Activated T-cell treated with anti-CD3 and anti-CD28 coated beads, Interleukin-2, amount 50 U/mL, for 48 hours (primary cell): ENCODE data around the gene COL13A1.

ENCODE experiments used
- DNase-seq, 2 experiments: peaks; one replicate each; pipeline ENCODE4 v3.0.0-alpha.2; 2020

The COL13A1 gene

GRCh38 chr10:69801434-69802315 lies at the start of gene COL13A1:
Gene COL13A1, plus strand, starts transcription at chr10:69801906. Its CDS starts 518 bp downstream, at chr10:69802424.
- peak; percentile 22 to 23 for DNase-seq

- DNase-seq: no peak
These were observed 49.2 kb upstream of the COL13A1 start for GRCh38 chr10:69752479-69752878.

GRCh38 chr10:69756279-69756678 lies 45.4 kb upstream of the COL13A1 start:
- no peak for DNase-seq

- DNase-seq: no peak
These were observed 44.5 kb upstream of the COL13A1 start for GRCh38 chr10:69757206-69757552.

- DNase-seq: no peak
These were observed 44.0 kb upstream of the COL13A1 start for GRCh38 chr10:69757553-69758309.

GRCh38 chr10:69758310-69758728 lies 43.4 kb upstream of the COL13A1 start:
- DNase-seq: no peak

- DNase-seq: no peak
These were observed 42.1 kb upstream of the COL13A1 start for GRCh38 chr10:69759641-69760040.

- DNase-seq: no peak
These were observed 41.6 kb upstream of the COL13A1 start for GRCh38 chr10:69760072-69760471.

GRCh38 chr10:69761320-69761719 lies 40.4 kb upstream of the COL13A1 start:
- no peak for DNase-seq

GRCh38 chr10:69766161-69766910 lies 35.4 kb upstream of the COL13A1 start:
- DNase-seq: no peak

- DNase-seq: no peak
These were observed 33.9 kb upstream of the COL13A1 start for GRCh38 chr10:69767793-69768192.

GRCh38 chr10:69768386-69768785 lies 33.3 kb upstream of the COL13A1 start:
- DNase-seq: no peak

- DNase-seq: no peak
These were observed 32.2 kb upstream of the COL13A1 start for GRCh38 chr10:69769395-69769992.

- no peak for DNase-seq
These were observed 28.6 kb upstream of the COL13A1 start for GRCh38 chr10:69772933-69773704.

- DNase-seq: no peak
These were observed 27.1 kb upstream of the COL13A1 start for GRCh38 chr10:69774596-69774995.

GRCh38 chr10:69780077-69780476 lies 21.6 kb upstream of the COL13A1 start:
- DNase-seq: no peak

GRCh38 chr10:69781576-69781975 lies 20.1 kb upstream of the COL13A1 start:
- DNase-seq: no peak

- DNase-seq: no peak
These were observed 18.2 kb upstream of the COL13A1 start for GRCh38 chr10:69783515-69783914.

- DNase-seq: no peak
These were observed 14.9 kb upstream of the COL13A1 start for GRCh38 chr10:69786791-69787190.

GRCh38 chr10:69787681-69788080 lies 14.0 kb upstream of the COL13A1 start:
- DNase-seq: no peak

GRCh38 chr10:69789164-69789576 lies 12.5 kb upstream of the COL13A1 start:
- no peak for DNase-seq

GRCh38 chr10:69791812-69792211 lies 9.9 kb upstream of the COL13A1 start:
- no peak for DNase-seq
